PC-3 (cell line): ENCODE data around the gene DCLRE1B. TPM values are rescaled to one million over a fixed set of nuclear protein-coding genes. Genes with fewer than 3 reads are reported as not detected.

ENCODE experiments used
- ATAC-seq: fragments of 200-7000 bp; cut with Tn5 transposase; 2 replicates; pipeline ENCODE4 v1.9.1; 2020; ENCODE audit warnings: mild to moderate bottlenecking, moderate library complexity
- BruUV-seq: library from RNA; stranded (reverse); fragments of 400-500 nt; replicated peaks from 2 replicates; lab custom pipeline; 2021; lab: Mats Ljungman, UMichigan
- CTCF ChIA-PET: fragments of 300-600 bp; sonication (Branson Sonifier 250); formaldehyde crosslinking; loops from one replicate; lab custom pipeline; 2022; ENCODE audit warnings: antibody characterized with exemption; lab: Charles Lee
- POLR2A ChIA-PET: fragments of 300-600 bp; sonication (Branson Sonifier 250); formaldehyde crosslinking; loops from one replicate; lab custom pipeline; 2022; ENCODE audit warnings: antibody characterized with exemption; ENCODE audit not compliant: unreplicated experiment; lab: Charles Lee
- DNase-seq: peaks from one replicate; pipeline ENCODE4 v3.0.0-alpha.2; 2015
- H2AFZ ChIP-seq: fragments of 300-600 bp; sonication (generic); 2 replicates; pipeline ENCODE4 v1.6.0; 2016; ENCODE audit warnings: antibody characterized with exemption, low read length
- H3F3A ChIP-seq: fragments of 300-600 bp; sonication (generic); one replicate; pipeline ENCODE4 v1.6.0; 2017; ENCODE audit warnings: antibody characterized with exemption, low read length, control low read depth, mild to moderate bottlenecking; ENCODE audit not compliant: unreplicated experiment
- H3K27ac ChIP-seq: fragments of 300-600 bp; sonication (generic); 2 replicates; pipeline ENCODE4 v1.5.1; 2016; ENCODE audit warnings: mild to moderate bottlenecking, low read length
- H3K27me3 ChIP-seq: fragments of 300-600 bp; sonication (generic); 2 replicates; pipeline ENCODE4 v1.6.1; 2016; ENCODE audit warnings: low read length, mixed read lengths
- H3K36me3 ChIP-seq: fragments of 300-600 bp; sonication (generic); 2 replicates; pipeline ENCODE4 v1.6.1; 2016; ENCODE audit warnings: low read depth, mixed run types, low read length, mixed read lengths
- H3K4me1 ChIP-seq: fragments of 300-600 bp; sonication (generic); 2 replicates; pipeline ENCODE4 v1.5.1; 2016; ENCODE audit warnings: low read length; ENCODE audit not compliant: insufficient read depth
- H3K4me2 ChIP-seq: fragments of 300-600 bp; sonication (generic); 2 replicates; pipeline ENCODE4 v1.6.0; 2016; ENCODE audit warnings: low read length
- H3K4me3 ChIP-seq: fragments of 300-600 bp; sonication (generic); 2 replicates; pipeline ENCODE4 v1.5.1; 2016; ENCODE audit warnings: mild to moderate bottlenecking, low read length, mixed read lengths
- H3K79me2 ChIP-seq: fragments of 300-600 bp; sonication (generic); 2 replicates; pipeline ENCODE4 v1.6.1; 2017; ENCODE audit warnings: low read length, mixed read lengths
- H3K9ac ChIP-seq: fragments of 300-600 bp; sonication (generic); 2 replicates; pipeline ENCODE4 v1.6.0; 2016; ENCODE audit warnings: mild to moderate bottlenecking, low read length
- H3K9me2 ChIP-seq: fragments of 300-600 bp; sonication (generic); replicated peaks from 2 replicates; pipeline ENCODE4 v1.6.1; 2016; ENCODE audit warnings: mixed run types, low read length, mixed read lengths
- H3K9me3 ChIP-seq: fragments of 300-600 bp; sonication (generic); 2 replicates; pipeline ENCODE4 v1.6.1; 2016; ENCODE audit warnings: low read length, mixed read lengths
- H4K20me1 ChIP-seq: fragments of 300-600 bp; sonication (generic); 2 replicates; pipeline ENCODE4 v1.6.1; 2016; ENCODE audit warnings: low read length, mixed read lengths
- EZH2 ChIP-seq: fragments of 300-600 bp; sonication (generic); IDR thresholded peaks from one replicate; pipeline ENCODE4 v1.6.1; 2017; ENCODE audit warnings: antibody characterized with exemption, mild to moderate bottlenecking, low read length; ENCODE audit not compliant: unreplicated experiment
- EZH2phosphoT487 ChIP-seq: fragments of 300-600 bp; sonication (generic); IDR thresholded peaks from 2 replicates; pipeline ENCODE4 v1.6.1; 2018; ENCODE audit warnings: mild to moderate bottlenecking, antibody characterized with exemption, low read length, borderline replicate concordance
- intact Hi-C: fragments of 100-400 bp; cut with micrococcal nuclease; formaldehyde crosslinking; loops from 2 replicates; pipeline ENCODE4 v1.9.0; 2023
- total RNA-seq: library from RNA; depleted of rRNA; stranded (reverse); fragments of >200 nt; gene quantifications from 2 replicates; pipeline ENCODE4 v1.2.3, GENCODE V29; 2014
- TF ChIP-seq, protein P1 (sequence below): fragments of 300-600 bp; sonication (generic); conservative IDR thresholded peaks from 2 replicates; pipeline ENCODE4 v1.5.1; 2017; ENCODE audit warnings: antibody characterized with exemption, low read depth, mild to moderate bottlenecking, low read length

DCLRE1B gene
- total RNA-seq, 1 experiment from 2014 or later, result 12.6 TPM

DNA sequence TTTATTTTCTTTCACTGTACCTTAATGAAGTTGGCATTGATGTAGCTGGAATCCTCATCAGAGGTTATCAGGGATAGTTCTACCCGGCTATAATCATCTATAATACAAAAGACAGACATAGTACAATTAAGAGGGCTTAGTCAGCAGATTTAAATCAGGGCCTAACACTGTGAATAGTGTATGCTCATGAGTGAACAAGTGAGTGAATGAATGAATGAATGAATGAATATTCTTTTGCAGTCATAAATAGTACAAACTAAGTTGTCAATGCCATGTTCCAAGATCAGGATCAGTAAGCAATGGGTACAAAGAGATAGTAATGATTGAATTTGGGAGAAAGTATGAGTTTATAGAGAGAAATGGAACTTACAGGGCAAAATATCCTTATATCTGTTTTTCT, 46.1 kb upstream of the DCLRE1B start:
- Histone ChIP-seq H2AFZ (no peak overlapping the region), H3K9ac (no peak overlapping the region), H3K36me3 (no peaks in the 10 kb centered on the region), H3K27ac (no peak overlapping the region), H3K9me2 (no peaks in the 10 kb centered on the region), H3K27me3 (no peaks in the 10 kb centered on the region), H3K79me2 (no peaks in the 10 kb centered on the region), H3F3A (no peaks in the 10 kb centered on the region), H3K9me3 (no peaks in the 10 kb centered on the region), H3K4me2 (no peak overlapping the region), H3K4me1 (peaks cover 13% of the 10 kb centered on the region), H3K4me3 (no peak overlapping the region), H4K20me1 (no peaks in the 10 kb centered on the region)
- BruUV-seq, result no TSS peak
- CTCF ChIA-PET, result no interaction called here
- ATAC-seq (no peak), DNase-seq (no peak)
- intact Hi-C loops, result no loop called here
- TF ChIP-seq, protein P1, sequence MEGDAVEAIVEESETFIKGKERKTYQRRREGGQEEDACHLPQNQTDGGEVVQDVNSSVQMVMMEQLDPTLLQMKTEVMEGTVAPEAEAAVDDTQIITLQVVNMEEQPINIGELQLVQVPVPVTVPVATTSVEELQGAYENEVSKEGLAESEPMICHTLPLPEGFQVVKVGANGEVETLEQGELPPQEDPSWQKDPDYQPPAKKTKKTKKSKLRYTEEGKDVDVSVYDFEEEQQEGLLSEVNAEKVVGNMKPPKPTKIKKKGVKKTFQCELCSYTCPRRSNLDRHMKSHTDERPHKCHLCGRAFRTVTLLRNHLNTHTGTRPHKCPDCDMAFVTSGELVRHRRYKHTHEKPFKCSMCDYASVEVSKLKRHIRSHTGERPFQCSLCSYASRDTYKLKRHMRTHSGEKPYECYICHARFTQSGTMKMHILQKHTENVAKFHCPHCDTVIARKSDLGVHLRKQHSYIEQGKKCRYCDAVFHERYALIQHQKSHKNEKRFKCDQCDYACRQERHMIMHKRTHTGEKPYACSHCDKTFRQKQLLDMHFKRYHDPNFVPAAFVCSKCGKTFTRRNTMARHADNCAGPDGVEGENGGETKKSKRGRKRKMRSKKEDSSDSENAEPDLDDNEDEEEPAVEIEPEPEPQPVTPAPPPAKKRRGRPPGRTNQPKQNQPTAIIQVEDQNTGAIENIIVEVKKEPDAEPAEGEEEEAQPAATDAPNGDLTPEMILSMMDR, result no peak
- TF ChIP-seq EZH2, result no peak
- TF ChIP-seq EZH2phosphoT487, result no peak
- POLR2A ChIA-PET, result no interaction called here

DNA sequence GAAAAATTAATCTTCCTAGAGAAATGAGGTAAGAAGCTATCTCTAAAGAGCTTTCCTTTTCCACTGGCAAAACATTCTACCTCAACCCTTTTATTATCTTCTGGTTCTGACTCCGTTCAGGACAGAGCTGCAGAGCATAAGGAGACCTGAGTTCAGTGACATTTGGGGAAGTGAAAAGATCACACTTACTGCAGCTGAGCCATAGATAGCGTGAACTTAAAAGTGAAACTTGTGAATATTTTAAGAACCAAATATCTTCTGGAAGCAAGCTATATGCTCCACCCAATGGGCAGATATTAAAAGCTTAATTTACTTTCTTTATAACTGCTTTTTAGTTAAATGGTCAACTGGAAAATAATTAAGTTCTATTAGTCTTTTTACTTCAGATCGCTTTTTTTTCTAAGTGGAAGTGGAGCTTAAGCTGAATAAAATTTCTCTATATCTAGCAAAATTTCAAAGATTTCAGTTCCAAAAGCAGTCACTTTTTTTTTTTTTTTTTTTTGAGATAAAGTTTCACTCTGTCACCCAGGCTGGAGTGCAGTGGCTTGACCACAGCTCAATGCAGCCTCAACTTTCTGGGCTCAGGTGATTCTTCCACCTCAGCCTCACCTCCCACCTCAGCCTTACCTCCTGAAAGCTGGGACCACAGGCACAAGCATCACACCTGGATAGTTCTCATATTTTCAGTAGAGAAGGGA, 45.5 kb upstream of the DCLRE1B start:
- Histone ChIP-seq H3K9me3 (no peaks in the 10 kb centered on the region), H3K79me2 (no peaks in the 10 kb centered on the region), H3K36me3 (no peaks in the 10 kb centered on the region), H3K9me2 (no peaks in the 10 kb centered on the region), H4K20me1 (no peaks in the 10 kb centered on the region), H3K9ac (no peak overlapping the region), H3K4me2 (no peak overlapping the region), H3F3A (no peaks in the 10 kb centered on the region), H3K4me3 (no peak overlapping the region), H3K4me1 (peaks cover 13% of the 10 kb centered on the region), H3K27ac (no peak overlapping the region), H2AFZ (no peak overlapping the region), H3K27me3 (no peaks in the 10 kb centered on the region)
- ChIA-PET POLR2A (no interaction called here), CTCF (no interaction called here)
- TF ChIP-seq EZH2 (no peak), EZH2phosphoT487 (no peak)
- TF ChIP-seq, protein P1, result no peak
- no TSS peak for BruUV-seq
- DNase-seq (no peak), ATAC-seq (no peak)
- intact Hi-C loops, result no loop called here

DNA sequence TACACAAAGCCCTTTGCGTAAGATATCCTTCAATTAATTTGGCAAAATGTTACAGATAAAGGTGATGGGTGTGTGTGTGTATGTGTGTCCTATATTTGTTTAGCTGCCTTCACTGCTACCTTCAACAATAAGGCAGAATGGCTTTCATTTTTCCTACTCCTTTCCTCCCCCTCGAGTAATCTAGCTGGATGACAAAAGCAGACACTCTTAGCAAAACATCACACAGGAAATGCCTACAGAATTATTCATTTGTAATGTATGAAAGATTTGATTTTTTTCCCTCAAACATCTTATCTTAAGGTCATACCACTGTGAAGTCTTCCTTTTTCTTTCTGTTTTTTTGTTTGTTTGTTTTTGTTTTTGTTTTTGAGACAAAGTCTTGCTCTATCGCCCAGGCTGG, 44.2 kb upstream of the DCLRE1B start:
- Histone ChIP-seq H3K4me3 (no peak overlapping the region), H2AFZ (peak overlapping the region; percentile 72), H3K79me2 (no peaks in the 10 kb centered on the region), H3K9me3 (no peaks in the 10 kb centered on the region), H3F3A (no peaks in the 10 kb centered on the region), H3K27me3 (no peaks in the 10 kb centered on the region), H4K20me1 (no peaks in the 10 kb centered on the region), H3K27ac (no peak overlapping the region), H3K4me2 (peak overlapping the region; percentile 61), H3K4me1 (peaks cover 13% of the 10 kb centered on the region), H3K36me3 (no peaks in the 10 kb centered on the region), H3K9ac (no peak overlapping the region), H3K9me2 (no peaks in the 10 kb centered on the region)
- POLR2A ChIA-PET, result no interaction called here
- peak; percentile 69 for ATAC-seq
- CTCF ChIA-PET, result no interaction called here
- intact Hi-C loops, result no loop called here
- peak; percentile 44 for DNase-seq
- no TSS peak for BruUV-seq
- no peak for TF ChIP-seq EZH2phosphoT487
- TF ChIP-seq, protein P1, result no peak
- TF ChIP-seq EZH2, result no peak
